Measurements from ENCODE around the gene TSKU.

The TSKU gene

GRCh38 chr11:76770642-76771445 is 12.3 kb upstream of the TSKU start:
- DNase-seq (ENCODE audit: low read depth): no peak

- no peak for DNase-seq (ENCODE audit: low read depth)
These were observed 11.6 kb upstream of the TSKU start for GRCh38 chr11:76771446-76772099.

GRCh38 chr11:76772100-76772782 is 10.9 kb upstream of the TSKU start:
- no peak for DNase-seq (ENCODE audit: low read depth)

- DNase-seq (ENCODE audit: low read depth): no peak
These were observed 10.4 kb upstream of the TSKU start for GRCh38 chr11:76772783-76773106.

- DNase-seq (ENCODE audit: low read depth): no peak
These were observed 9.2 kb upstream of the TSKU start for GRCh38 chr11:76773921-76774361.

- DNase-seq (ENCODE audit: low read depth): no peak
These were observed 6.7 kb upstream of the TSKU start for GRCh38 chr11:76776472-76776871.

- DNase-seq (ENCODE audit: low read depth): no peak
These were observed 5.9 kb upstream of the TSKU start for GRCh38 chr11:76777305-76777704.

GRCh38 chr11:76777876-76778275 is 5.3 kb upstream of the TSKU start:
- DNase-seq (ENCODE audit: low read depth): no peak

GRCh38 chr11:76778874-76779273 is 4.3 kb upstream of the TSKU start:
- no peak for DNase-seq (ENCODE audit: low read depth)

- DNase-seq (ENCODE audit: low read depth): no peak
These were observed 1.9 kb upstream of the TSKU start for GRCh38 chr11:76781046-76781801.

- no peak for DNase-seq (ENCODE audit: low read depth)
These were observed 1.2 kb upstream of the TSKU start for GRCh38 chr11:76781807-76782530.

- no peak for DNase-seq (ENCODE audit: low read depth)
These were observed 444 bp upstream of the TSKU start for GRCh38 chr11:76782531-76783293.

- DNase-seq (ENCODE audit: low read depth): no peak
These were observed 999 bp downstream of the TSKU start for GRCh38 chr11:76783896-76784813.

- no peak for DNase-seq (ENCODE audit: low read depth)
These were observed 2.4 kb downstream of the TSKU start for GRCh38 chr11:76785513-76785912.

- DNase-seq (ENCODE audit: low read depth): no peak
These were observed 2.9 kb downstream of the TSKU start for GRCh38 chr11:76786016-76786415.

GRCh38 chr11:76786441-76787014 is 3.4 kb downstream of the TSKU start:
- no peak for DNase-seq (ENCODE audit: low read depth)

- DNase-seq (ENCODE audit: low read depth): no peak
These were observed 4.1 kb downstream of the TSKU start for GRCh38 chr11:76787271-76787670.

- no peak for DNase-seq (ENCODE audit: low read depth)
These were observed 4.9 kb downstream of the TSKU start for GRCh38 chr11:76787911-76788596.

All from T-helper 22 cell (primary cell).